ENCODE results near the gene LIPG.

The LIPG gene

GRCh38 chr18:49613641-49614151, 51.8 kb downstream of the LIPG start:
- no peak for DNase-seq

GRCh38 chr18:49616618-49617328, 54.9 kb downstream of the LIPG start:
- DNase-seq = no peak

GRCh38 chr18:49617329-49617695, 55.5 kb downstream of the LIPG start:
- no peak for DNase-seq

GRCh38 chr18:49617865-49618264, 56.0 kb downstream of the LIPG start:
- no peak for DNase-seq

- no peak for DNase-seq
Observed at GRCh38 chr18:49618742-49619681, 57.2 kb downstream of the LIPG start.

GRCh38 chr18:49619801-49620200, 57.9 kb downstream of the LIPG start:
- DNase-seq = no peak

GRCh38 chr18:49621301-49621700, 59.4 kb downstream of the LIPG start:
- no peak for DNase-seq

- no peak for DNase-seq
Observed at GRCh38 chr18:49621717-49622351, 60.0 kb downstream of the LIPG start.

- no peak for DNase-seq
Observed at GRCh38 chr18:49623571-49623970, 61.7 kb downstream of the LIPG start.

GRCh38 chr18:49625021-49625691, 63.3 kb downstream of the LIPG start:
- DNase-seq = no peak

- no peak for DNase-seq
Observed at GRCh38 chr18:49626842-49627467, 65.1 kb downstream of the LIPG start.

- no peak for DNase-seq
Observed at GRCh38 chr18:49628119-49628518, 66.3 kb downstream of the LIPG start.

- DNase-seq = no peak
Observed at GRCh38 chr18:49628881-49629795, 67.3 kb downstream of the LIPG start.

- no peak for DNase-seq
Observed at GRCh38 chr18:49630246-49630699, 68.4 kb downstream of the LIPG start.

- DNase-seq = no peak
Observed at GRCh38 chr18:49631146-49631866, 69.4 kb downstream of the LIPG start.

- no peak for DNase-seq
Observed at GRCh38 chr18:49632588-49632987, 70.7 kb downstream of the LIPG start.

GRCh38 chr18:49638209-49638785, 76.4 kb downstream of the LIPG start:
- DNase-seq = no peak

- DNase-seq = no peak
Observed at GRCh38 chr18:49638891-49639557, 77.2 kb downstream of the LIPG start.

GRCh38 chr18:49639643-49640391, 78.0 kb downstream of the LIPG start:
- no peak for DNase-seq

Data from GDM1 (cell line).